Measurements from ENCODE around the gene VPS13D.
"Not testable (repeated sequence)": the region's sequence is repeated elsewhere in the genome, so short reads cannot be mapped to it uniquely, and the experiment has no call there.

Gene VPS13D

GRCh38 chr1:12499539-12500240 lies 269.9 kb downstream of the VPS13D start:
- DNase-seq = no peak

- DNase-seq = no peak
Observed at GRCh38 chr1:12501661-12502060, 271.8 kb downstream of the VPS13D start.

DNA sequence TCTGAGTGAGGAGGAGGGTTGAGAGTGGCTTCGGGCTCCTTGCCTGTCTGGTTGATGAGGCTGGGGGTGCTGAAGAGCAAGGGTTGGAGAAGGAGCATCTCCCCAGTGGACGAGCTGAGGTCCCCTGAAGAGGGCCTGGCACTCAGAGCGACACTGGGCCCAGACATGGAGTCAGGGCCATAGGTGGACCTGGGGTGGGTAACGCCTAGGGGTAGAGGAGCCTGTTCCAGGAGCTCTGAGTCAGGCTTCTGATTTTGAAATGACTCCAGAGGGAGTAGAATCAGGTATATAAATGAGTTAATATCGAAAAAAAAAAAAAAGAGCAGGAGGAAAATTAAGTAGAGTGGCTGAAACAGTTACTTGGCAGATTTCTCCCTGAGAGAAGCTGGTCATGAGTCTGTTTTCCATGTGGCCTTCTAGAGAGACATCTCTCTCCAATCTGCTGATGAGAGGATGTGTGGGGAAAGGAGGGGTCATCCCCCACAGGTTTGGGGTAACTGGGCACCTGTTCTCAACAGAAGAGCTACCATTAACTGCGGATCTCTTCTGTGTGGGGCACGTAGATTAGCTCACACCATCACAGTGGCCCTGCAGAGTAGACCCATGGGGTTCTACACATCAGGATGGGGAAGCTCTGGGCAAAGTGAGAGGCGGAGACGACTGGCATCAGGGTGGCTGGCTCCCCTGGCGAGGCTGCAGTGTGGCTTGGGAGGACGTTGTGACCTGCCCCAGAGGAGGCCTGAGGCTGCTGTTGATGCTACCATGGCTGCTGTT lies 272.7 kb downstream of the VPS13D start:
- peak; percentile 22 for DNase-seq

DNA sequence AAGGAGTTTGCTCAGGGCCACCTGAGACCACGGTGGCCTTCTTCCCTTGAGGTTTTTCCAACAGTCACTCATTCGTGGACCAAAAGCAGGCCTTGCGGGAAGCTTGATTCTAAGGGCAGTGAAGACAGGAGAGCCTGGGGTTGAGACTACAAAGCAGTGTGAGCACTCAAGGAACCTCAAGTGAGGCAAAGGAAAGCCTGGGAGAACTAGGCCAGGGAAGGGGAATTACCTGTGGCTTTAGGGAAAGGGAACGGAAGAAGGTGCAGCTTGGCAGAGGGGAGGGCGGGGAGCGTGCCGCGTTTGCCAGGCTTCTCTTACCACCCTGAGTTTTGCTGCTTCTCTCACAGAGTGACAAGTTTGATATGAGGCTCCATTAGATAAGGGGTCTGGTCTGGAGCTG lies 273.9 kb downstream of the VPS13D start:
- DNase-seq = no peak

DNA sequence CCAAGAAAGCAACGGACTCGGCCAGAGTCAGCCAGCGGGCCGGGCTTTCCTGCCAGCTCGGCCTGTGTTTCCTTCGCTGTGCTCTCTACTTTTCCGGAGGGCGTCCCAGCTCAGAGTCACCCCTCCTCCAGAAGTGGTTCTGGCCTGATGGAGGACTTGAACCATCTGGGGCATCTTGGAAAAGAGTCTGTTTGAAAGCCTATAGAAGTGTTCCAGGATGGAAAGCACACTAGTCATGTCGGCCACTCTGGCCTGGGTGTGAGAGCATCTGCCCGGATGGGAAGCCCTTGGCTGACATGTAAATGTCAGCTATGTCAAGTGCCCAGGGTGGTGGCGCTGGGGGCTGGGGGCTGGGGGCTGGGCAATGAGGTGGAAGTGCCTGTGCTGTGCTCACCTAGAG lies 274.8 kb downstream of the VPS13D start:
- no peak for DNase-seq

GRCh38 chr1:12505231-12505630 lies 275.4 kb downstream of the VPS13D start:
- no peak for DNase-seq

- DNase-seq = no peak
Observed at GRCh38 chr1:12505639-12506280, 275.9 kb downstream of the VPS13D start.

- DNase-seq = no peak
Observed at GRCh38 chr1:12506281-12507280, 276.8 kb downstream of the VPS13D start.

DNA sequence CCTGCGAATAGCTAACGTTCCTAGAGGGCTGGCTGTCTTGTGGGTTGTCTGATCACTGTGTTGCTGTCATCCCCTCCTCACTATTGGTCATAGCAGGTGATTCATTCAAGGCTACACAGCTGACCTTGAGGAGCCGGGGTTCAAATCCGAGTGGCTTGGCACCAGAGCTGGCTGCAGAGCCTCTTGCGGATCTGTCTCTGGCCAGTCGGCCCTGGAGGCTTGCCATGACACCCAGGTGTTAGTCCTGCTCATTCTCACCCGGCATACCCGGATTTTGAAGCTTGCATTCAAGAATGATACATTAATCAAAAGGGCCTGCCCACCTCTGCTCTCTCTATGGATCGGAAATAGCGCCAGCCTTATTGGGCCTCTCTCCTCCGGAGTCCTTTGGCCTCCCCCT lies 277.8 kb downstream of the VPS13D start:
- DNase-seq = no peak

GRCh38 chr1:12508849-12509248 lies 279.0 kb downstream of the VPS13D start:
- DNase-seq = no peak

- no peak for DNase-seq
Observed at GRCh38 chr1:12511128-12511484, 281.3 kb downstream of the VPS13D start.

DNA sequence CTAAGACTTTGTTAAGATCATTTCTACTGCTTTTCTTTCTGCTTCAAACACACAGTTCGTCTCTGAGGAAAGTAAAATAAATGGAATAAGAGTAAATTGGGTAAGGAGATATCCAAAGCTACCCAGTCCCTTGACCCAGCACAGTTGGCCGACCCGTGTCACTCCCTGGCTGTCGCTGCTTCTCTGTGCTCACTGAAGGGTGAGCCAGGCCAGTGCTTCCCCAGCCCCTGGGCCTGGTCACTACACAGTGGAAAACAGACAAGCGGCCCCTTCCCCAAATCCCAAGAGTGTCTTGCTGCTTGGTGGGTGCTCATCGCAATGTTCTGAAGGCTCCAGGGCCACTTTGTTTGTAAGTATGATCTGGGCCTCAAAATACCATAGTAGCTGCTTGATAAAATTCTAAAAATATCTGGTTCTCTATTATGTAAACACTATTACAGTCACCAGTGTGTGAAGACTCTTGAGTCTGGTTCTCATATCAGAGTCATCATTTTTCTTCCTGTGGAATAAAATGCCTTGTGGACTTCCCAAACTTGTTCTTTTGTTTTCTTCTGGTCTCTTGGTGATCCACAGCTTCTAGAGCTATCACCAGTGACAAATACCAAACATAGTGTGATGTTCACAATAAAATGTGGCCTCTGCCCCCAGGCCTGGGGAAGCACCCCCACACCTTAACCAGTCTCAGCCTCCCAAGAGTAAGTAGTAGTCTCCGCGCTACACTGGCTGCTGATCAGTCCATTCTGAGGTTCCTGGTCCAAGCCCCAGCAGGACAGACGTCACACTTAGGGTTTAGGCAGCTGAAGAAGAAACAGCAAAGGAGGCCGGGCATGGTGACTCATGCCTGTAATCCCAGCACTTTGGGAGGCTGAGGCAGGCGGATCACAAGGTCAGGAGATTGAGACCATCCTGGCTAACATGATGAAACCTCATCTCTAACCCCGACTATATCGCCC lies 282.0 kb downstream of the VPS13D start:
- no peak for DNase-seq

- no peak for DNase-seq
Observed at GRCh38 chr1:12513181-12513580, 283.4 kb downstream of the VPS13D start.

DNA sequence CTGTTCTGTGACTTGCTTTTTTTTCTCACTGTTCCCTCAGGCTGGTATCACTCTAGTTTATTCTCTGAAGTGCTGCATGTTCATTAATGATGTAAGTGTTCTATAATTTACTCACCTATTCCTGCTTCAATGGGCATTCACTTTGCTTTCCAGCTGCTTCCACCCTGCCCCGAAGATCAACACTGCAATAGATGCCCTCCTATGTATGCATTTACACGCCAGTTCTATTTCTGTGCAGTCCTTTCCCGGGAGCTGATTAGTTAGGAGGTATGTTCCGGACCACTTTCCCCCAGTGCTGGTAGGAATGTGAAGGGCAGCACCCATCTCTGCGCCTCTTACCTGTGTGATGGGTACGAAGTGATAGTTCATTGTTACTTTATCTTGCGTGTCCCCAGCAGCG lies 284.8 kb downstream of the VPS13D start:
- DNase-seq = no peak

- DNase-seq = no peak
Observed at GRCh38 chr1:12515234-12515633, 285.4 kb downstream of the VPS13D start.

DNA sequence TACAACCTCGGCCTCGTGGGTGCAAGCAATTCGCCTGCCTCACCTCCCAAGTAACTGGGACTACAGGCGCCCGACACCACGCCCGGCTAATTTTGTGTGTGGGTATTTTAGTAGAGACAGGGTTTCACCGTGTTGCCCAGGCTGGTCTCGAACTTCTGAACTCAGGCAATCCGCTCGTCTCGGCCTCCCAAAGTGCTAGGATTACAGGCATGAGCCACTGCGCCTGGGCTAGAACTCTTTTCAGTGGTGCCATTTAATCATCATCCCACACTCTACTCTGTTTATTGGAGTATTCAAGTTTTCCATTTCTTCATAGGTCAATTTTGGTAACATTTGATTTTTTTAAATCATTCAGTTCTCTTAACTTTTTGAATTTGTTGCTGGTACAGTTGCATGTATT lies 286.9 kb downstream of the VPS13D start:
- DNase-seq = no peak

DNA sequence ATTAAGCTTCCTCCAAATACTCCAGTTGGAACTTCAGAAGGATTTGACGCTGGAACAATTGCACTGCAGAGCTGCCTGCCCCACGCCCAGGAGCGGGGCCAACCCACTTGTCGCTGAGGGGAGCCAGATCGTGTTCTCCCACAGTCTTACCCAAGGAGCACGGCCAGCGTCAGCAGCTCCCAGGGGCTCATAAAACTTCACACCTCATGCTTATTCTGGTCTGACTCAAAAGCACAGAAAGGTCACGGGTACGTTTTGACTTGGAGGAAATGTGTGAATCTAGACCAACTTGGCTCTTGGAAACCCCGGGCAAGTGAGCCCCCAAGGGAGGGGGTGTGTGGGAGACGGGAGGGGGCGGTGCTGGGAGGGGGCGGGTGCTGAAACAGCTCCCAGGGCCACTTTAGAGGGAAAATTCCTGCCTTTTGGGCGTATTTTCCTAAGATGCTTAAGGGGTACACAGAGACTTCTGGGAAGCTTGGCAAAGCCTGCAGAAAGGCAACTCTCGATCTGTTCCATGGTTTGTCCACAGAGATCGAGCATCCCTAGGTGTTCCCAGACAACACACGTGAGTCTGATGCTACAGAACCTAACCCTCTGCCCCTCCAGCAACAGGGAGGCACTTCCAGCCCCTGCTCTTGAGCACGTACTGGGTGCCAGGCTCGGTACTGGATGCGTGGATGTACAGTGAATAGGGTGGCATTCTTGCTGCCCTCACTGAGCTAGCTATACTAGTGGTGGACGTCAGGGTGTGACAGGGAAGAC lies 289.3 kb downstream of the VPS13D start:
- peak; percentile 60 for DNase-seq

DNA sequence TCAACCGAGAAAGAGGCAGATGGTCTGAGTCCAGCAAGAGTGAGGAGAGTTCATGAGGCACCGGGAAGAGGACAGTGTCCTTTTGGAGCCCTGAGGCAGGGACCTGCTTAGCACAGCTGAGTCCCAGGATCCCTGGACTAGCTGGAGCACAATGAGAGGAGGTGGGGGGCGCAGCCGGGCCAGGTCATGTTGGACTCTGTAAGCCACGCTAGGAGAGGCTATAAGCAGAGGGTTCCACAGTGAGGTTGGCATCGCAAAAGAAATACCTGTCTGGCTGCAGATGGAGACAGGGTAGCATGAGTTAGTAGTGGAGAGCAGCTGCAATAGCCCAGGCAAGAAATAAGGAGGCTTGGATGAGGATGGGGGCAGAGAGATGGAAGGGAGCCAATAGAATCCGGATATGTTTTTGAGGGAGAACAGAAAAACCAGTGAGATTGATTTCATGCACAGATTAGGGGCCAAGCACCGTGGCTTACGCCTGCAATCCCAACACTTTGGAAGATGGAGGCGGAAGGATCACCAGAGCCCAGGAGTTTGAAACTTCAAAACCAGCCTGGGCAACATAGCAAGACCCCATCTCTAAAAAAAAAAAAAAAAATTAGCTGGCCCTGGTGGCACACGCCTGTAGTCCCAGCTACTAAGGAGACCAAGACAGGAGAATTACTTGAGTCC lies 290.0 kb downstream of the VPS13D start:
- DNase-seq = no peak

- DNase-seq = no peak
Observed at GRCh38 chr1:12521096-12521495, 291.3 kb downstream of the VPS13D start.

DNA sequence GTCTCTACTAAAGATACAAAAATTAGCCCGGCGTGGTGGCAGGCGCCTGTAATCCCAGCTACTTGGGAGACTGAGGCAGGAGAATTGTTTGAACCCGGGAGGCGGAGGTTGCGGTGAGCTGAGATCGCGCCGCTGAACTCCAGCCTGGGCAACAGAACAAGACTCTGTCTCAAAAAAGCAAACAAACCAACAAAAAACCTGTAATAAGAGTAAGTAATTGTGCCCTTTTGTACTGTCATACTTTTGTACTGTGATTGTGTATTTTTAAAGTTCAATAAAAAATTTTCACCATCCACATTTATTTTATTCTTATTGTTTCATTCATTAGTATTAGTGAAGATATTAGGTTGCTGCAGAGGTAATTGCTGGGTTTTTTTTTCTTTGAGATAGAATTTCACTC lies 292.9 kb downstream of the VPS13D start:
- DNase-seq = not testable (repeated sequence)

Measured in stimulated activated CD4-positive, alpha-beta T cell treated with anti-CD3 and anti-CD28 coated beads, Interleukin-4, amount 100 ng/mL, for 24 hours (primary cell).